ACC112 (cell line): Measurements from ENCODE around the gene BRAT1.
"Not testable (repeated sequence)": the region's sequence is repeated elsewhere in the genome, so short reads cannot be mapped to it uniquely, and the experiment has no call there.

Experiments used
- H2AFZ ChIP-seq: fragments of 200-600 bp; sonication (generic); one replicate; pipeline ENCODE4 v1.6.0; 2017; ENCODE audit warnings: antibody characterized with exemption, low read length; ENCODE audit not compliant: unreplicated experiment
- H3K27ac ChIP-seq: fragments of 200-600 bp; sonication (generic); 2 replicates; pipeline ENCODE4 v1.5.1; 2014; ENCODE audit warnings: low read depth, mild to moderate bottlenecking, antibody characterized with exemption, low read length, moderate library complexity
- H3K27me3 ChIP-seq: fragments of 200-600 bp; sonication (generic); 2 replicates; pipeline ENCODE4 v1.6.1; 2014; ENCODE audit warnings: mild to moderate bottlenecking, antibody characterized with exemption, low read length, moderate library complexity, mixed read lengths; ENCODE audit not compliant: insufficient read depth
- H3K36me3 ChIP-seq: fragments of 200-600 bp; sonication (generic); 2 replicates; pipeline ENCODE4 v1.6.1; 2016; ENCODE audit warnings: mild to moderate bottlenecking, antibody characterized with exemption, low read length, moderate library complexity, mixed read lengths; ENCODE audit not compliant: insufficient read depth
- H3K4me1 ChIP-seq: fragments of 200-600 bp; sonication (generic); one replicate; pipeline ENCODE4 v1.6.1; 2016; ENCODE audit warnings: low read length, mixed read lengths; ENCODE audit not compliant: insufficient read depth, unreplicated experiment, control insufficient read depth
- H3K4me3 ChIP-seq: fragments of 200-600 bp; sonication (generic); 2 replicates; pipeline ENCODE4 v1.5.1; 2014; ENCODE audit warnings: mild to moderate bottlenecking, low read depth, low read length
- H3K79me2 ChIP-seq: fragments of 200-600 bp; sonication (generic); one replicate; pipeline ENCODE4 v1.6.0; 2016; ENCODE audit warnings: low read length; ENCODE audit not compliant: control insufficient read depth, unreplicated experiment, insufficient read depth

BRAT1 gene

GRCh38 chr7:2595258-2595860, 40.0 kb upstream of the BRAT1 start:
- H3K4me3 ChIP-seq, result no peak overlapping the region
- H2AFZ ChIP-seq, result no peak overlapping the region
- H3K27ac ChIP-seq, result no peak overlapping the region
- no peaks in the 10 kb centered on the region for H3K4me1 ChIP-seq
- no peaks in the 10 kb centered on the region for H3K36me3 ChIP-seq
- no peaks in the 10 kb centered on the region for H3K79me2 ChIP-seq
- no peaks in the 10 kb centered on the region for H3K27me3 ChIP-seq

GRCh38 chr7:2594599-2594998, 39.3 kb upstream of the BRAT1 start:
- Histone ChIP-seq H3K79me2 (no peaks in the 10 kb centered on the region), H3K36me3 (no peaks in the 10 kb centered on the region), H3K4me3 (no peak overlapping the region), H3K27ac (no peak overlapping the region), H2AFZ (no peak overlapping the region), H3K27me3 (no peaks in the 10 kb centered on the region), H3K4me1 (no peaks in the 10 kb centered on the region)

GRCh38 chr7:2593036-2593727, 37.9 kb upstream of the BRAT1 start:
- Histone ChIP-seq H3K4me3 (no peak overlapping the region), H3K27ac (no peak overlapping the region), H3K36me3 (no peaks in the 10 kb centered on the region), H3K4me1 (no peaks in the 10 kb centered on the region), H3K79me2 (no peaks in the 10 kb centered on the region), H2AFZ (no peak overlapping the region), H3K27me3 (no peaks in the 10 kb centered on the region)

GRCh38 chr7:2592375-2592865, 37.1 kb upstream of the BRAT1 start:
- H3K4me1 ChIP-seq, result no peaks in the 10 kb centered on the region
- no peak overlapping the region for H3K4me3 ChIP-seq
- H2AFZ ChIP-seq, result no peak overlapping the region
- no peaks in the 10 kb centered on the region for H3K36me3 ChIP-seq
- no peak overlapping the region for H3K27ac ChIP-seq
- no peaks in the 10 kb centered on the region for H3K27me3 ChIP-seq
- H3K79me2 ChIP-seq, result no peaks in the 10 kb centered on the region

- not testable (repeated sequence) for H3K27me3 ChIP-seq, H3K79me2 ChIP-seq, H3K4me1 ChIP-seq, H3K4me3 ChIP-seq, H3K36me3 ChIP-seq, H3K27ac ChIP-seq, H2AFZ ChIP-seq
Observed at GRCh38 chr7:2589941-2590340, 34.6 kb upstream of the BRAT1 start.

- Histone ChIP-seq H3K27me3 (no peaks in the 10 kb centered on the region), H2AFZ (no peak overlapping the region), H3K36me3 (no peaks in the 10 kb centered on the region), H3K79me2 (no peaks in the 10 kb centered on the region), H3K4me3 (no peak overlapping the region), H3K27ac (no peak overlapping the region), H3K4me1 (no peaks in the 10 kb centered on the region)
Observed at GRCh38 chr7:2589341-2589740, 34.0 kb upstream of the BRAT1 start.

- H3K27ac ChIP-seq, result no peak overlapping the region
- no peaks in the 10 kb centered on the region for H3K36me3 ChIP-seq
- no peaks in the 10 kb centered on the region for H3K27me3 ChIP-seq
- H3K4me3 ChIP-seq, result no peak overlapping the region
- H3K79me2 ChIP-seq, result no peaks in the 10 kb centered on the region
- no peak overlapping the region for H2AFZ ChIP-seq
- H3K4me1 ChIP-seq, result no peaks in the 10 kb centered on the region
Observed at GRCh38 chr7:2587778-2588177, 32.5 kb upstream of the BRAT1 start.

GRCh38 chr7:2587134-2587533, 31.8 kb upstream of the BRAT1 start:
- H3K27me3 ChIP-seq, result no peaks in the 10 kb centered on the region
- no peak overlapping the region for H2AFZ ChIP-seq
- H3K79me2 ChIP-seq, result no peaks in the 10 kb centered on the region
- H3K27ac ChIP-seq, result no peak overlapping the region
- H3K36me3 ChIP-seq, result no peaks in the 10 kb centered on the region
- H3K4me1 ChIP-seq, result no peaks in the 10 kb centered on the region
- no peak overlapping the region for H3K4me3 ChIP-seq

GRCh38 chr7:2586326-2587020, 31.1 kb upstream of the BRAT1 start:
- H3K4me1 ChIP-seq, result no peaks in the 10 kb centered on the region
- no peak overlapping the region for H3K4me3 ChIP-seq
- no peaks in the 10 kb centered on the region for H3K36me3 ChIP-seq
- H3K27ac ChIP-seq, result no peak overlapping the region
- H2AFZ ChIP-seq, result no peak overlapping the region
- H3K79me2 ChIP-seq, result no peaks in the 10 kb centered on the region
- H3K27me3 ChIP-seq, result no peaks in the 10 kb centered on the region

- Histone ChIP-seq H3K4me1 (no peaks in the 10 kb centered on the region), H2AFZ (no peak overlapping the region), H3K27me3 (no peaks in the 10 kb centered on the region), H3K36me3 (no peaks in the 10 kb centered on the region), H3K4me3 (no peak overlapping the region), H3K27ac (no peak overlapping the region), H3K79me2 (no peaks in the 10 kb centered on the region)
Observed at GRCh38 chr7:2585446-2585845, 30.1 kb upstream of the BRAT1 start.
